ENCODE results near the gene CADM1. TPM values are rescaled to one million over a fixed set of nuclear protein-coding genes. Genes with fewer than 3 reads are reported as not detected.

CADM1 gene
- total and polyA plus RNA-seq, 2 experiments from 2014 or later, result 16.5 to 18.0 TPM

DNA sequence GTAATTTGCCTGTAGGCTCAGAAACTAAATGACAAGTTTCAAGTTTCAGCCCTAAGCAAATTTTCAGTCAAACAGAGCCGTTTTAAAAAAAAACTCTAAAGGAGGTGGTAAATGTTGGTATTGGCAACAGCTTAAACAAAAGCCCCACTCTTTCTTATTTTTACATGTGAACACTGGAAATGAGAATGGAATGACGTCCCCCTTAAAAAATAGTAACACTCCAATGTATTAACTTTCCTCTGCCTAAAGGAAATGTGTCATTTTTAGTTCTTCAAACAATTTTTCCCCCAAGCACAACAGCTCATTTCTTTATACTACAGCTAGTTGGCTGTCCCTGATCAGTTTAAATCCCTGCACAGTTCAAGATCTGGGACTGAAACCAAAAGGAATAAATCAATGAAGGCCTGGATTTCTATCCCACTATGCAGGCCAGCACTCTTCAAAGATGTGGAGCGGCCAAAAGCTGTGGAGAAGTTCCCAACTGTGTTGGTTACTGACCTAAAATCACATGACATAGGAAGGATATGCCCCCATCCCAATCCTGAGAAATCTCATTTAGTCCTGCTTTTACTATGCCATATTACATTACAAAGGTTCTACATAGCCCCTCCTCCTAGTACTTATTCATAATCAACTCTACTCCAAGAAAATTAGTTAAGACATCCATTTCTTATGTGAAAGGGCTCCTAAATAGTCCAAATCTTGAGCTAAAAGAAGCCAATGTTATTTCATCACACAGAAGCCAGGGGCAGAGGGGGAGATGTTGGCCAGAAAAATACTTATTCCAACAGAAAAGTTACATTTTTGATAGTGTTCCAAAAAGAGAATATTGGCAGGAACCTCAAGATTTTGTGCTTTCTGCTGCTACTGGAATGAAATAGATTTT, 95.9 kb downstream of the CADM1 start:
- no peak overlapping the region for H3K27ac ChIP-seq (ENCODE audit: low read depth)

More for the DNA sequence above, 95.9 kb downstream of the CADM1 start:
- H3K27ac Mint-ChIP-seq, result no peak overlapping the region
- Histone ChIP-seq H3K36me3 (ENCODE audit: insufficient read depth) (no peaks in the 10 kb centered on the region), H3F3A (replicated peaks; ENCODE audit: low read depth) (no peaks in the 10 kb centered on the region), H3K9me2 (ENCODE audit: insufficient read depth) (no peaks in the 10 kb centered on the region), H3K27me3 (ENCODE audit: insufficient read depth) (no peaks in the 10 kb centered on the region), H3K4me3 (no peak overlapping the region), H3K79me2 (replicated peaks; ENCODE audit: insufficient read depth) (no peaks in the 10 kb centered on the region), H4K20me1 (replicated peaks; ENCODE audit: insufficient read depth) (no peaks in the 10 kb centered on the region), H3K4me1 (ENCODE audit: insufficient read depth) (peaks cover 21% of the 10 kb centered on the region), H2AFZ (no peak overlapping the region), H3K4me2 (peak overlapping the region; percentile 1)
- peaks cover 2% of the 10 kb centered on the region for H3K27me3 Mint-ChIP-seq (ENCODE audit: insufficient read depth, low read depth, poor library complexity)
- H3K4me1 Mint-ChIP-seq, result peaks cover 27% of the 10 kb centered on the region
- peak overlapping the region; percentile 53; the same call in 1 of the 3 replicates for H3K4me3 Mint-ChIP-seq
- TF ChIP-seq, protein P1, sequence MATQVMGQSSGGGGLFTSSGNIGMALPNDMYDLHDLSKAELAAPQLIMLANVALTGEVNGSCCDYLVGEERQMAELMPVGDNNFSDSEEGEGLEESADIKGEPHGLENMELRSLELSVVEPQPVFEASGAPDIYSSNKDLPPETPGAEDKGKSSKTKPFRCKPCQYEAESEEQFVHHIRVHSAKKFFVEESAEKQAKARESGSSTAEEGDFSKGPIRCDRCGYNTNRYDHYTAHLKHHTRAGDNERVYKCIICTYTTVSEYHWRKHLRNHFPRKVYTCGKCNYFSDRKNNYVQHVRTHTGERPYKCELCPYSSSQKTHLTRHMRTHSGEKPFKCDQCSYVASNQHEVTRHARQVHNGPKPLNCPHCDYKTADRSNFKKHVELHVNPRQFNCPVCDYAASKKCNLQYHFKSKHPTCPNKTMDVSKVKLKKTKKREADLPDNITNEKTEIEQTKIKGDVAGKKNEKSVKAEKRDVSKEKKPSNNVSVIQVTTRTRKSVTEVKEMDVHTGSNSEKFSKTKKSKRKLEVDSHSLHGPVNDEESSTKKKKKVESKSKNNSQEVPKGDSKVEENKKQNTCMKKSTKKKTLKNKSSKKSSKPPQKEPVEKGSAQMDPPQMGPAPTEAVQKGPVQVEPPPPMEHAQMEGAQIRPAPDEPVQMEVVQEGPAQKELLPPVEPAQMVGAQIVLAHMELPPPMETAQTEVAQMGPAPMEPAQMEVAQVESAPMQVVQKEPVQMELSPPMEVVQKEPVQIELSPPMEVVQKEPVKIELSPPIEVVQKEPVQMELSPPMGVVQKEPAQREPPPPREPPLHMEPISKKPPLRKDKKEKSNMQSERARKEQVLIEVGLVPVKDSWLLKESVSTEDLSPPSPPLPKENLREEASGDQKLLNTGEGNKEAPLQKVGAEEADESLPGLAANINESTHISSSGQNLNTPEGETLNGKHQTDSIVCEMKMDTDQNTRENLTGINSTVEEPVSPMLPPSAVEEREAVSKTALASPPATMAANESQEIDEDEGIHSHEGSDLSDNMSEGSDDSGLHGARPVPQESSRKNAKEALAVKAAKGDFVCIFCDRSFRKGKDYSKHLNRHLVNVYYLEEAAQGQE (IDR thresholded peaks at IDR 0.05; ENCODE audit: unreplicated experiment), result no peak
- TF ChIP-seq, protein P2, sequence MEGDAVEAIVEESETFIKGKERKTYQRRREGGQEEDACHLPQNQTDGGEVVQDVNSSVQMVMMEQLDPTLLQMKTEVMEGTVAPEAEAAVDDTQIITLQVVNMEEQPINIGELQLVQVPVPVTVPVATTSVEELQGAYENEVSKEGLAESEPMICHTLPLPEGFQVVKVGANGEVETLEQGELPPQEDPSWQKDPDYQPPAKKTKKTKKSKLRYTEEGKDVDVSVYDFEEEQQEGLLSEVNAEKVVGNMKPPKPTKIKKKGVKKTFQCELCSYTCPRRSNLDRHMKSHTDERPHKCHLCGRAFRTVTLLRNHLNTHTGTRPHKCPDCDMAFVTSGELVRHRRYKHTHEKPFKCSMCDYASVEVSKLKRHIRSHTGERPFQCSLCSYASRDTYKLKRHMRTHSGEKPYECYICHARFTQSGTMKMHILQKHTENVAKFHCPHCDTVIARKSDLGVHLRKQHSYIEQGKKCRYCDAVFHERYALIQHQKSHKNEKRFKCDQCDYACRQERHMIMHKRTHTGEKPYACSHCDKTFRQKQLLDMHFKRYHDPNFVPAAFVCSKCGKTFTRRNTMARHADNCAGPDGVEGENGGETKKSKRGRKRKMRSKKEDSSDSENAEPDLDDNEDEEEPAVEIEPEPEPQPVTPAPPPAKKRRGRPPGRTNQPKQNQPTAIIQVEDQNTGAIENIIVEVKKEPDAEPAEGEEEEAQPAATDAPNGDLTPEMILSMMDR (conservative IDR thresholded peaks at IDR 0.05; ENCODE audit: low read depth in 2 of 2), result no peak
- TF ChIP-seq CREB1 (CRISPR knock-in tag; IDR thresholded peaks at IDR 0.05; ENCODE audit: low read depth), result no peak
- TF ChIP-seq, protein P3, sequence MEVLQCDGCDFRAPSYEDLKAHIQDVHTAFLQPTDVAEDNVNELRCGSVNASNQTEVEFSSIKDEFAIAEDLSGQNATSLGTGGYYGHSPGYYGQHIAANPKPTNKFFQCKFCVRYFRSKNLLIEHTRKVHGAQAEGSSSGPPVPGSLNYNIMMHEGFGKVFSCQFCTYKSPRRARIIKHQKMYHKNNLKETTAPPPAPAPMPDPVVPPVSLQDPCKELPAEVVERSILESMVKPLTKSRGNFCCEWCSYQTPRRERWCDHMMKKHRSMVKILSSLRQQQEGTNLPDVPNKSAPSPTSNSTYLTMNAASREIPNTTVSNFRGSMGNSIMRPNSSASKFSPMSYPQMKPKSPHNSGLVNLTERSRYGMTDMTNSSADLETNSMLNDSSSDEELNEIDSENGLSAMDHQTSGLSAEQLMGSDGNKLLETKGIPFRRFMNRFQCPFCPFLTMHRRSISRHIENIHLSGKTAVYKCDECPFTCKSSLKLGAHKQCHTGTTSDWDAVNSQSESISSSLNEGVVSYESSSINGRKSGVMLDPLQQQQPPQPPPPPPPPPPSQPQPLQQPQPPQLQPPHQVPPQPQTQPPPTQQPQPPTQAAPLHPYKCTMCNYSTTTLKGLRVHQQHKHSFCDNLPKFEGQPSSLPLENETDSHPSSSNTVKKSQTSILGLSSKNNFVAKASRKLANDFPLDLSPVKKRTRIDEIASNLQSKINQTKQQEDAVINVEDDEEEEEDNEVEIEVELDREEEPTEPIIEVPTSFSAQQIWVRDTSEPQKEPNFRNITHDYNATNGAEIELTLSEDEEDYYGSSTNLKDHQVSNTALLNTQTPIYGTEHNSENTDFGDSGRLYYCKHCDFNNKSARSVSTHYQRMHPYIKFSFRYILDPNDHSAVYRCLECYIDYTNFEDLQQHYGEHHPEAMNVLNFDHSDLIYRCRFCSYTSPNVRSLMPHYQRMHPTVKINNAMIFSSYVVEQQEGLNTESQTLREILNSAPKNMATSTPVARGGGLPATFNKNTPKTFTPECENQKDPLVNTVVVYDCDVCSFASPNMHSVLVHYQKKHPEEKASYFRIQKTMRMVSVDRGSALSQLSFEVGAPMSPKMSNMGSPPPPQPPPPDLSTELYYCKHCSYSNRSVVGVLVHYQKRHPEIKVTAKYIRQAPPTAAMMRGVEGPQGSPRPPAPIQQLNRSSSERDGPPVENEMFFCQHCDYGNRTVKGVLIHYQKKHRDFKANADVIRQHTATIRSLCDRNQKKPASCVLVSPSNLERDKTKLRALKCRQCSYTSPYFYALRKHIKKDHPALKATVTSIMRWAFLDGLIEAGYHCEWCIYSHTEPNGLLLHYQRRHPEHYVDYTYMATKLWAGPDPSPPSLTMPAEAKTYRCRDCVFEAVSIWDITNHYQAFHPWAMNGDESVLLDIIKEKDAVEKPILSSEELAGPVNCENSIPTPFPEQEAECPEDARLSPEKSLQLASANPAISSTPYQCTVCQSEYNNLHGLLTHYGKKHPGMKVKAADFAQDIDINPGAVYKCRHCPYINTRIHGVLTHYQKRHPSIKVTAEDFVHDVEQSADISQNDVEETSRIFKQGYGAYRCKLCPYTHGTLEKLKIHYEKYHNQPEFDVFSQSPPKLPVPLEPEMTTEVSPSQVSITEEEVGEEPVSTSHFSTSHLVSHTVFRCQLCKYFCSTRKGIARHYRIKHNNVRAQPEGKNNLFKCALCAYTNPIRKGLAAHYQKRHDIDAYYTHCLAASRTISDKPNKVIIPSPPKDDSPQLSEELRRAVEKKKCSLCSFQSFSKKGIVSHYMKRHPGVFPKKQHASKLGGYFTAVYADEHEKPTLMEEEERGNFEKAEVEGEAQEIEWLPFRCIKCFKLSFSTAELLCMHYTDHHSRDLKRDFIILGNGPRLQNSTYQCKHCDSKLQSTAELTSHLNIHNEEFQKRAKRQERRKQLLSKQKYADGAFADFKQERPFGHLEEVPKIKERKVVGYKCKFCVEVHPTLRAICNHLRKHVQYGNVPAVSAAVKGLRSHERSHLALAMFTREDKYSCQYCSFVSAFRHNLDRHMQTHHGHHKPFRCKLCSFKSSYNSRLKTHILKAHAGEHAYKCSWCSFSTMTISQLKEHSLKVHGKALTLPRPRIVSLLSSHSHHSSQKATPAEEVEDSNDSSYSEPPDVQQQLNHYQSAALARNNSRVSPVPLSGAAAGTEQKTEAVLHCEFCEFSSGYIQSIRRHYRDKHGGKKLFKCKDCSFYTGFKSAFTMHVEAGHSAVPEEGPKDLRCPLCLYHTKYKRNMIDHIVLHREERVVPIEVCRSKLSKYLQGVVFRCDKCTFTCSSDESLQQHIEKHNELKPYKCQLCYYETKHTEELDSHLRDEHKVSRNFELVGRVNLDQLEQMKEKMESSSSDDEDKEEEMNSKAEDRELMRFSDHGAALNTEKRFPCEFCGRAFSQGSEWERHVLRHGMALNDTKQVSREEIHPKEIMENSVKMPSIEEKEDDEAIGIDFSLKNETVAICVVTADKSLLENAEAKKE (CRISPR knock-in tag; IDR thresholded peaks at IDR 0.05), result no peak
- TF ChIP-seq STAT1 (IDR thresholded peaks at IDR 0.05; ENCODE audit: unreplicated experiment), result no peak
- no peak for TF ChIP-seq JUNB (IDR thresholded peaks at IDR 0.05; ENCODE audit: unreplicated experiment)
- TF ChIP-seq POLR2AphosphoS5 (IDR thresholded peaks at IDR 0.05; ENCODE audit: low read depth), result no peak
- no peak for TF ChIP-seq ZNF331 (CRISPR knock-in tag; IDR thresholded peaks at IDR 0.05; ENCODE audit: low read depth)
- TF ChIP-seq, protein P4, sequence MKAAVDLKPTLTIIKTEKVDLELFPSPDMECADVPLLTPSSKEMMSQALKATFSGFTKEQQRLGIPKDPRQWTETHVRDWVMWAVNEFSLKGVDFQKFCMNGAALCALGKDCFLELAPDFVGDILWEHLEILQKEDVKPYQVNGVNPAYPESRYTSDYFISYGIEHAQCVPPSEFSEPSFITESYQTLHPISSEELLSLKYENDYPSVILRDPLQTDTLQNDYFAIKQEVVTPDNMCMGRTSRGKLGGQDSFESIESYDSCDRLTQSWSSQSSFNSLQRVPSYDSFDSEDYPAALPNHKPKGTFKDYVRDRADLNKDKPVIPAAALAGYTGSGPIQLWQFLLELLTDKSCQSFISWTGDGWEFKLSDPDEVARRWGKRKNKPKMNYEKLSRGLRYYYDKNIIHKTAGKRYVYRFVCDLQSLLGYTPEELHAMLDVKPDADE (IDR thresholded peaks at IDR 0.05), result no peak
- no peak for TF ChIP-seq EZH2 (IDR thresholded peaks at IDR 0.05; ENCODE audit: low read depth, unreplicated experiment)
- no peaks in the 10 kb centered on the region for H3K36me3 Mint-ChIP-seq (ENCODE audit: low read depth)
- ATAC-seq (peak; percentile 56), DNase-seq (ENCODE audit: low spot score) (no peak)
- no peaks in the 10 kb centered on the region for H3K9me3 Mint-ChIP-seq
